ENCODE measurements around the gene RCAN1.

RCAN1 gene

DNA sequence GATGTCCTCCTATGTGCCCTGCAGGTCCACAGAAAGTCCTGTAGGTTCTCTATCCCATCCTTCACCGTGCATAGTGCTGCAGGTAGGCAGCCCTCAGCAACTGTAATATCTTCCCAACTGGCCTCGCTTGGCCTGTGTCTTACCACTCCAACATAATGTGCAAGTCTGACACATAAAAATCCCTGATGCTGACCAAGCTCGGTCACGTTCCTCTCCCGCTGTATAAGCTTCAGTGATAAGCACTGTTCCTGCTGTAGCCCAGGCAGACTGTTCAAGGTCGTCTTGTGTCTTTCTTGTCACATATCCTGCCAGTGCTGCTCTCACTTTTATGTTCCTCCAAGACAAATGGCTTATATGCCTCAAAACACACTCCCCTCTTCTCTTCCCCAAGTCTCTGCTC is 83.5 kb downstream of the RCAN1 start:
- no peaks in the 10 kb centered on the region for H3K36me3 ChIP-seq (ENCODE audit: control insufficient read depth in 2 of 2, insufficient read depth in 1 of 2, low read length in 2 of 2)
- H3K4me3 ChIP-seq (ENCODE audit: low read depth, low read length): no peak overlapping the region
- H3K4me1 ChIP-seq (ENCODE audit: control insufficient read depth, insufficient read depth, low read length): peaks cover 3% of the 10 kb centered on the region
- POLR2A ChIA-PET: no interaction called here
- no peak overlapping the region for H3K27ac ChIP-seq (ENCODE audit: extremely low read depth, low read depth, low read length)
- no peak for TF ChIP-seq ZNF184 (tag by site-specific recombination; IDR thresholded peaks at IDR 0.05)
- TF ChIP-seq WT1 (tag by site-specific recombination; IDR thresholded peaks at IDR 0.05): no peak
- no peak for TF ChIP-seq ZNF777 (tag by site-specific recombination; IDR thresholded peaks at IDR 0.05; ENCODE audit: borderline replicate concordance)
- TF ChIP-seq ZNF76 (tag by site-specific recombination; IDR thresholded peaks at IDR 0.05; ENCODE audit: borderline replicate concordance, low read depth): no peak
- TF ChIP-seq BCL11B (tag by site-specific recombination; IDR thresholded peaks at IDR 0.05; ENCODE audit: low read depth): no peak
- TF ChIP-seq, protein P1, sequence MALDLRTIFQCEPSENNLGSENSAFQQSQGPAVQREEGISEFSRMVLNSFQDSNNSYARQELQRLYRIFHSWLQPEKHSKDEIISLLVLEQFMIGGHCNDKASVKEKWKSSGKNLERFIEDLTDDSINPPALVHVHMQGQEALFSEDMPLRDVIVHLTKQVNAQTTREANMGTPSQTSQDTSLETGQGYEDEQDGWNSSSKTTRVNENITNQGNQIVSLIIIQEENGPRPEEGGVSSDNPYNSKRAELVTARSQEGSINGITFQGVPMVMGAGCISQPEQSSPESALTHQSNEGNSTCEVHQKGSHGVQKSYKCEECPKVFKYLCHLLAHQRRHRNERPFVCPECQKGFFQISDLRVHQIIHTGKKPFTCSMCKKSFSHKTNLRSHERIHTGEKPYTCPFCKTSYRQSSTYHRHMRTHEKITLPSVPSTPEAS (tag by site-specific recombination; IDR thresholded peaks at IDR 0.05): no peak
- no peak for TF ChIP-seq ZNF214 (tag by site-specific recombination; IDR thresholded peaks at IDR 0.05; ENCODE audit: borderline replicate concordance)
- no peak for TF ChIP-seq ZNF776 (tag by site-specific recombination; IDR thresholded peaks at IDR 0.05; ENCODE audit: borderline replicate concordance)
- no peak for TF ChIP-seq ZNF350 (tag by site-specific recombination; IDR thresholded peaks at IDR 0.05)
- no peak for TF ChIP-seq ZNF223 (tag by site-specific recombination; IDR thresholded peaks at IDR 0.05)
- TF ChIP-seq, protein P2, sequence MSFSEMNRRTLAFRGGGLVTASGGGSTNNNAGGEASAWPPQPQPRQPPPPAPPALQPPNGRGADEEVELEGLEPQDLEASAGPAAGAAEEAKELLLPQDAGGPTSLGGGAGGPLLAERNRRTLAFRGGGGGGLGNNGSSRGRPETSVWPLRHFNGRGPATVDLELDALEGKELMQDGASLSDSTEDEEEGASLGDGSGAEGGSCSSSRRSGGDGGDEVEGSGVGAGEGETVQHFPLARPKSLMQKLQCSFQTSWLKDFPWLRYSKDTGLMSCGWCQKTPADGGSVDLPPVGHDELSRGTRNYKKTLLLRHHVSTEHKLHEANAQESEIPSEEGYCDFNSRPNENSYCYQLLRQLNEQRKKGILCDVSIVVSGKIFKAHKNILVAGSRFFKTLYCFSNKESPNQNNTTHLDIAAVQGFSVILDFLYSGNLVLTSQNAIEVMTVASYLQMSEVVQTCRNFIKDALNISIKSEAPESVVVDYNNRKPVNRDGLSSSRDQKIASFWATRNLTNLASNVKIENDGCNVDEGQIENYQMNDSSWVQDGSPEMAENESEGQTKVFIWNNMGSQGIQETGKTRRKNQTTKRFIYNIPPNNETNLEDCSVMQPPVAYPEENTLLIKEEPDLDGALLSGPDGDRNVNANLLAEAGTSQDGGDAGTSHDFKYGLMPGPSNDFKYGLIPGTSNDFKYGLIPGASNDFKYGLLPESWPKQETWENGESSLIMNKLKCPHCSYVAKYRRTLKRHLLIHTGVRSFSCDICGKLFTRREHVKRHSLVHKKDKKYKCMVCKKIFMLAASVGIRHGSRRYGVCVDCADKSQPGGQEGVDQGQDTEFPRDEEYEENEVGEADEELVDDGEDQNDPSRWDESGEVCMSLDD (tag by site-specific recombination; IDR thresholded peaks at IDR 0.05): no peak
- TF ChIP-seq ZNF404 (tag by site-specific recombination; IDR thresholded peaks at IDR 0.05): no peak
- TF ChIP-seq ZIC2 (tag by site-specific recombination; IDR thresholded peaks at IDR 0.05): no peak
- no peak for TF ChIP-seq YY1 (tag by site-specific recombination; IDR thresholded peaks at IDR 0.05)
- no peak for TF ChIP-seq ZNF768 (tag by site-specific recombination; IDR thresholded peaks at IDR 0.05)
- CTCF ChIA-PET: interaction anchor here (1.3 kb wide), 1 partner anchor 13 kb away, joined by 3 read pairs; no protein-coding TSS in a partner anchor
- H3K9me3 ChIP-seq (ENCODE audit: control insufficient read depth, insufficient read depth, low read depth, low read length): no peaks in the 10 kb centered on the region

DNA sequence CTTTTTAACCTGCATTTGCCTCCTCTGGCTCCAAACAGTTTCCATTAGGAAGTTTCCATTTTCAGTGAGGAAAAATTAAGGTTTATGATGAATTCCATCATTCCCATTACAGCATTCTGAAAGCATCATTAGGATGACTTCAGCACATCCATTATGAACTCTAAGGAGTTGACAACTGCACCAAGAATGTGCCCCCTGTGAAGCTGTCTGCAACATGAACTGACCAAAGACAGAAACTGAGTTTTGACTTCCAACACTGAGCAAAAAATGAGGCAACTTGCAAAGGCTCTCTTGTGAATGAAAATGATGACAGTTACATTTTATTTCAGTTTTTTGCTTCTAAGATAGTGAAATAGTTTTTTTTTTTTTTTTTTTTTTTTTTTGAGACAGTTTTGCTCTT is 84.7 kb downstream of the RCAN1 start:
- no peak for TF ChIP-seq RBAK (tag by site-specific recombination; IDR thresholded peaks at IDR 0.05)
- TF ChIP-seq ZNF658 (tag by site-specific recombination; IDR thresholded peaks at IDR 0.05): no peak
- peak; percentile 62; the same call in 1 of the 2 replicates for TF ChIP-seq GLIS1 (tag by site-specific recombination; IDR thresholded peaks at IDR 0.05)
- TF ChIP-seq, protein P3, sequence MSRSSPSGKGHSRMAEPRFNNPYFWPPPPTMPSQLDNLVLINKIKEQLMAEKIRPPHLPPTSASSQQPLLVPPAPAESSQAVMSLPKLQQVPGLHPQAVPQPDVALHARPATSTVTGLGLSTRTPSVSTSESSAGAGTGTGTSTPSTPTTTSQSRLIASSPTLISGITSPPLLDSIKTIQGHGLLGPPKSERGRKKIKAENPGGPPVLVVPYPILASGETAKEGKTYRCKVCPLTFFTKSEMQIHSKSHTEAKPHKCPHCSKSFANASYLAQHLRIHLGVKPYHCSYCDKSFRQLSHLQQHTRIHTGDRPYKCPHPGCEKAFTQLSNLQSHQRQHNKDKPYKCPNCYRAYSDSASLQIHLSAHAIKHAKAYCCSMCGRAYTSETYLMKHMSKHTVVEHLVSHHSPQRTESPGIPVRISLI (tag by site-specific recombination; IDR thresholded peaks at IDR 0.05): peak; percentile 62
- peaks cover 8% of the 10 kb centered on the region for H3K4me1 ChIP-seq (ENCODE audit: control insufficient read depth, insufficient read depth, low read length)
- H3K9me3 ChIP-seq (ENCODE audit: control insufficient read depth, insufficient read depth, low read depth, low read length): no peaks in the 10 kb centered on the region
- CTCF ChIA-PET: interaction anchor here (1.6 to 1.8 kb wide), 2 partner anchors 14 to 20 kb away, joined by 4 to 5 read pairs; no protein-coding TSS in a partner anchor
- no peak overlapping the region for H3K27ac ChIP-seq (ENCODE audit: extremely low read depth, low read depth, low read length)
- H3K4me3 ChIP-seq (ENCODE audit: low read depth, low read length): no peak overlapping the region
- no peaks in the 10 kb centered on the region for H3K36me3 ChIP-seq (ENCODE audit: control insufficient read depth in 2 of 2, insufficient read depth in 1 of 2, low read length in 2 of 2)
- POLR2A ChIA-PET: no interaction called here
